Mesenteric fat pad (tissue), 1 donor: Measurements from ENCODE around the gene DLX1. TPM values are rescaled to one million over a fixed set of nuclear protein-coding genes. Genes with fewer than 3 reads are reported as not detected.
"Not testable (repeated sequence)": the region's sequence is repeated elsewhere in the genome, so short reads cannot be mapped to it uniquely, and the experiment has no call there.

ENCODE experiments used
- DNase-seq: peaks from one replicate; pipeline ENCODE4 v3.0.0-alpha.2; 2020; ENCODE audit warnings: low spot score
- total RNA-seq: library from RNA; stranded (reverse); fragmentation: NEBNext Ultra II Directional; extraction: Animal tissue kit (Norgen Biotek cat#: 25700); gene quantifications from one replicate; pipeline ENCODE4 v1.2.1, GENCODE V29; 2021
- donor health status: DM: yes; HTN: yes; CAD: no.

The DLX1 gene
- total RNA-seq, 1 donor from 2014 or later, result 0.19 TPM

- DNase-seq, result no peak
These were observed 24.1 kb downstream of the DLX1 start for GRCh38 chr2:172109256-172109987.

- DNase-seq, result no peak
These were observed 24.9 kb downstream of the DLX1 start for GRCh38 chr2:172109988-172110811.

GRCh38 chr2:172113617-172114016 is 28.3 kb downstream of the DLX1 start:
- DNase-seq, result no peak

- DNase-seq, result not testable (repeated sequence)
These were observed 28.9 kb downstream of the DLX1 start for GRCh38 chr2:172114176-172114575.

- no peak for DNase-seq
These were observed 29.3 kb downstream of the DLX1 start for GRCh38 chr2:172114579-172114978.

GRCh38 chr2:172116107-172116506 is 30.8 kb downstream of the DLX1 start:
- DNase-seq, result no peak

GRCh38 chr2:172119089-172119488 is 33.8 kb downstream of the DLX1 start:
- no peak for DNase-seq

- no peak for DNase-seq
These were observed 34.8 kb downstream of the DLX1 start for GRCh38 chr2:172120118-172120517.

GRCh38 chr2:172128484-172128883 is 43.2 kb downstream of the DLX1 start:
- no peak for DNase-seq

GRCh38 chr2:172129404-172129803 is 44.1 kb downstream of the DLX1 start:
- DNase-seq, result no peak

GRCh38 chr2:172131713-172132555 is 46.6 kb downstream of the DLX1 start:
- no peak for DNase-seq

GRCh38 chr2:172134270-172134669 is 49.0 kb downstream of the DLX1 start:
- no peak for DNase-seq

GRCh38 chr2:172135446-172135845 is 50.1 kb downstream of the DLX1 start:
- DNase-seq, result no peak

GRCh38 chr2:172137109-172137508 is 51.8 kb downstream of the DLX1 start:
- DNase-seq, result no peak

GRCh38 chr2:172137943-172138342 is 52.6 kb downstream of the DLX1 start:
- DNase-seq, result no peak

GRCh38 chr2:172138727-172139126 is 53.4 kb downstream of the DLX1 start:
- not testable (repeated sequence) for DNase-seq

Other genes with a start within 250 kb of the DLX1 start
- 12.2 TPM for gene SLC25A12, start 191.3 kb upstream of the DLX1 start, total RNA-seq
- gene HAT1, start 163.0 kb upstream of the DLX1 start, total RNA-seq, result 34.0 TPM
- gene METAP1D, start 85.6 kb upstream of the DLX1 start, total RNA-seq, result 5.5 TPM
- gene DLX2, start 17.4 kb downstream of the DLX1 start, total RNA-seq, result not detected